SK-N-SH (cell line): ENCODE data around the gene TFCP2L1. TPM values are rescaled to one million over a fixed set of nuclear protein-coding genes. Genes with fewer than 3 reads are reported as not detected.

Experiments
- CTCF ChIA-PET: fragments of 300-600, 350-600 bp; formaldehyde crosslinking; extraction: SDS; loops from one replicate; lab custom pipeline; 2021; lab: Yijun Ruan, JAX
- POLR2A ChIA-PET: fragments of 350-600 bp; sonication (Branson Sonifier 250); formaldehyde crosslinking; extraction: SDS; loops from one replicate; lab custom pipeline; 2020; ENCODE audit warnings: antibody characterized with exemption, inconsistent platforms; lab: Yijun Ruan, JAX
- DNase-seq: peaks from one replicate; pipeline ENCODE4 v3.0.0; 2012
- H2AFZ ChIP-seq: fragments of 200-600 bp; sonication (generic); 2 replicates; pipeline ENCODE4 v1.8.1; 2016; ENCODE audit warnings: antibody characterized with exemption, mild to moderate bottlenecking, low read depth
- H3F3A ChIP-seq: fragments of 200-600 bp; sonication (generic); replicated peaks from 2 replicates; pipeline ENCODE3; 2016; ENCODE audit warnings: antibody characterized with exemption, mild to moderate bottlenecking; ENCODE audit not compliant: insufficient read depth
- H3K27ac ChIP-seq, 2 experiments: fragments of 200-500 bp in 1 of 2; fragments of 200-600 bp in 1 of 2; sonication (Bioruptor generic) in 1 of 2; sonication (generic), shearing (Covaris generic) in 1 of 2; 2 replicates each; pipeline versions ENCODE4 v1.5.1 to v1.6.1; 2014 to 2016; ENCODE audit warnings: low read depth in 2 of 2, inconsistent platforms in 1 of 2, low read length in 1 of 2, mild to moderate bottlenecking in 1 of 2, mixed read lengths in 1 of 2
- H3K27me3 ChIP-seq: fragments of 200-600 bp; sonication (generic), shearing (Covaris generic); 2 replicates; pipeline ENCODE4 v1.6.1; 2016; ENCODE audit warnings: mixed run types; ENCODE audit not compliant: insufficient read depth
- H3K36me3 ChIP-seq, 2 experiments: fragments of 200-500 bp in 1 of 2; fragments of 200-600 bp in 1 of 2; sonication (Bioruptor generic) in 1 of 2; sonication (generic) in 1 of 2; replicated peaks in 1 of 2; 2 replicates each; pipeline versions ENCODE3 to v1.5.1; 2014 to 2016; ENCODE audit warnings: low read length in 1 of 2, mild to moderate bottlenecking in 1 of 2; ENCODE audit not compliant: insufficient read depth in 2 of 2, control insufficient read depth in 1 of 2
- H3K4me1 ChIP-seq, 2 experiments: fragments of 200-500 bp in 1 of 2; fragments of 200-600 bp in 1 of 2; sonication (Bioruptor generic) in 1 of 2; sonication (generic), shearing (Covaris generic) in 1 of 2; 2 replicates each; pipeline versions ENCODE4 v1.5.1 to v1.6.1; 2014 to 2016; ENCODE audit warnings: low read depth in 1 of 2, low read length in 1 of 2, mixed run types in 1 of 2; ENCODE audit not compliant: insufficient read depth in 2 of 2, control insufficient read depth in 1 of 2
- H3K4me2 ChIP-seq: fragments of 200-600 bp; sonication (generic), shearing (Covaris generic); 2 replicates; pipeline ENCODE4 v1.6.1; 2017; ENCODE audit warnings: mixed run types
- H3K4me3 ChIP-seq, 2 experiments: fragments of 200-500 bp in 1 of 2; fragments of 200-600 bp in 1 of 2; sonication (Bioruptor generic) in 1 of 2; sonication (generic), shearing (Covaris generic) in 1 of 2; 2 replicates each; pipeline versions ENCODE4 v1.5.1 to v1.8.1; 2014 to 2016; ENCODE audit warnings: low read depth in 2 of 2, inconsistent platforms in 1 of 2, low read length in 1 of 2, mild to moderate bottlenecking in 1 of 2, mixed read lengths in 1 of 2, moderate library complexity in 1 of 2
- H3K79me2 ChIP-seq: fragments of 200-600 bp; sonication (generic); 2 replicates; pipeline ENCODE4 v1.8.1; 2017; ENCODE audit warnings: mild to moderate bottlenecking; ENCODE audit not compliant: insufficient read depth
- H3K9ac ChIP-seq: fragments of 200-600 bp; sonication (generic); 2 replicates; pipeline ENCODE4 v1.6.1; 2017; ENCODE audit warnings: mixed run types
- H3K9me2 ChIP-seq: fragments of 200-600 bp; sonication (generic); 2 replicates; pipeline ENCODE4 v1.6.1; 2017; ENCODE audit warnings: mixed run types
- H3K9me3 ChIP-seq: fragments of 200-600 bp; sonication (generic); 2 replicates; pipeline ENCODE4 v1.6.1; 2017; ENCODE audit warnings: mixed run types, mild to moderate bottlenecking, moderate library complexity
- H4K20me1 ChIP-seq: fragments of 200-600 bp; sonication (generic); 2 replicates; pipeline ENCODE4 v1.6.1; 2017; ENCODE audit warnings: mild to moderate bottlenecking, mixed run types; ENCODE audit not compliant: insufficient read depth
- CHD2 ChIP-seq: fragments of 150-350 bp; IDR thresholded peaks from 2 replicates; pipeline ENCODE4 v1.6.1; 2018; ENCODE audit warnings: low read length; ENCODE audit not compliant: partially characterized antibody
- ELF1 ChIP-seq: IDR thresholded peaks from 2 replicates; pipeline ENCODE4 v1.4.0; 2012
- EP300 ChIP-seq, 2 experiments: IDR thresholded peaks; 2 replicates each; pipeline versions ENCODE4 v1.4.0 to v1.6.1; 2012; ENCODE audit warnings: borderline replicate concordance in 1 of 2, low read depth in 1 of 2, low read length in 1 of 2
- EZH2phosphoT487 ChIP-seq: fragments of 200-600 bp; sonication (generic); IDR thresholded peaks from 2 replicates; pipeline ENCODE4 v1.6.1; 2017; ENCODE audit warnings: low read depth, mixed run types, mild to moderate bottlenecking, antibody characterized with exemption, moderate library complexity, borderline replicate concordance
- FOSL2 ChIP-seq: IDR thresholded peaks from 2 replicates; pipeline ENCODE4 v1.4.0; 2012; ENCODE audit warnings: low read depth, mild to moderate bottlenecking, moderate library complexity, borderline replicate concordance
- FOXJ3 ChIP-seq: sonication (generic); formaldehyde crosslinking; IDR thresholded peaks from 2 replicates; pipeline ENCODE4 v1.5.1; 2020; ENCODE audit warnings: mild to moderate bottlenecking, missing genetic modification reagents
- GATA2 ChIP-seq: sonication (generic); formaldehyde crosslinking; IDR thresholded peaks from 2 replicates; pipeline ENCODE4 v1.5.0; 2020; ENCODE audit warnings: mild to moderate bottlenecking, missing genetic modification reagents
- MEF2A ChIP-seq: IDR thresholded peaks from 2 replicates; pipeline ENCODE4 v1.4.0; 2012; ENCODE audit warnings: low read depth, borderline replicate concordance
- MXI1 ChIP-seq: IDR thresholded peaks from 2 replicates; pipeline ENCODE4 v1.6.1; 2012; ENCODE audit warnings: mild to moderate bottlenecking, low read depth, low read length, improper control_type of control experiment
- NFIC ChIP-seq: IDR thresholded peaks from 2 replicates; pipeline ENCODE4 v1.4.0; 2012; ENCODE audit warnings: borderline replicate concordance
- NRF1 ChIP-seq: IDR thresholded peaks from 2 replicates; pipeline ENCODE4 v1.6.1; 2012; ENCODE audit warnings: low read depth, mild to moderate bottlenecking, low read length
- RAD21 ChIP-seq: IDR thresholded peaks from 2 replicates; pipeline ENCODE4 v1.6.1; 2012; ENCODE audit warnings: mild to moderate bottlenecking, low read length
- RCOR1 ChIP-seq: fragments of 150-350 bp; IDR thresholded peaks from 2 replicates; pipeline ENCODE4 v1.6.1; 2017; ENCODE audit warnings: antibody characterized with exemption, low read length
- RFX5 ChIP-seq: IDR thresholded peaks from 2 replicates; pipeline ENCODE4 v1.6.1; 2012; ENCODE audit warnings: mild to moderate bottlenecking, improper control_type of control experiment, low read length
- SIN3A ChIP-seq: IDR thresholded peaks from 2 replicates; pipeline ENCODE4 v1.6.1; 2012; ENCODE audit warnings: low read depth, mild to moderate bottlenecking, low read length, moderate library complexity, borderline replicate concordance
- SMC3 ChIP-seq: IDR thresholded peaks from 2 replicates; pipeline ENCODE4 v1.6.1; 2012; ENCODE audit warnings: low read depth, low read length, improper control_type of control experiment
- YY1 ChIP-seq: IDR thresholded peaks from 2 replicates; pipeline ENCODE4 v1.4.0; 2012; ENCODE audit warnings: low read depth, mild to moderate bottlenecking
- ZBTB33 ChIP-seq: IDR thresholded peaks from 2 replicates; pipeline ENCODE4 v1.4.0; 2012; ENCODE audit warnings: low read depth, borderline replicate concordance
- WGBS: methylation state at CpG from one replicate; pipeline ENCODE4 v1.1.6; 2017; ENCODE audit warnings: low lambda C conversion rate; 5-methylcytosine and 5-hydroxymethylcytosine counted together
- polyA plus RNA-seq, 3 experiments: library from polyadenylated mRNA; depleted of rRNA; stranded (reverse); fragments of >200 nt; gene quantifications; 2 replicates each; pipeline ENCODE4 v1.2.3, GENCODE V29; 2012
- TF ChIP-seq, protein P1 (sequence below): fragments of 150-350 bp; IDR thresholded peaks from 2 replicates; pipeline ENCODE4 v1.6.1; 2016; ENCODE audit warnings: mild to moderate bottlenecking, low read depth, low read length
- TF ChIP-seq, protein P2 (sequence below): IDR thresholded peaks from 2 replicates; pipeline ENCODE4 v1.4.0; 2012; ENCODE audit warnings: low read depth, borderline replicate concordance
- TF ChIP-seq, protein P3 (sequence below): fragments of 200-600 bp; sonication (generic); IDR thresholded peaks from 2 replicates; pipeline ENCODE4 v1.6.1; 2017; ENCODE audit warnings: antibody characterized with exemption, mild to moderate bottlenecking, moderate library complexity
- TF ChIP-seq, protein P4 (sequence below): IDR thresholded peaks from 2 replicates; pipeline ENCODE4; 2012

TFCP2L1 gene
- polyA plus RNA-seq, 1 of the 3 experiments (the other 2 are of a cell fraction) = not detected

GRCh38 chr2:121253674-121254240 lies 31.2 kb downstream of the TFCP2L1 start:
- ChIA-PET POLR2A (no interaction called here), CTCF (no interaction called here)
- H3K9me2 ChIP-seq = no peaks in the 10 kb centered on the region
- no peaks in the 10 kb centered on the region for H3K36me3 ChIP-seq
- no peak overlapping the region for H3K9ac ChIP-seq
- no peak overlapping the region for H3K4me3 ChIP-seq
- no peaks in the 10 kb centered on the region for H3K79me2 ChIP-seq
- 68% methylated on average over 13 of the region's 13 CpGs for WGBS
- no peak overlapping the region for H2AFZ ChIP-seq
- H3K27me3 ChIP-seq = no peaks in the 10 kb centered on the region
- no peaks in the 10 kb centered on the region for H3K9me3 ChIP-seq
- TF ChIP-seq ZBTB33 = no peak
- TF ChIP-seq NRF1 = no peak
- TF ChIP-seq, protein P1, sequence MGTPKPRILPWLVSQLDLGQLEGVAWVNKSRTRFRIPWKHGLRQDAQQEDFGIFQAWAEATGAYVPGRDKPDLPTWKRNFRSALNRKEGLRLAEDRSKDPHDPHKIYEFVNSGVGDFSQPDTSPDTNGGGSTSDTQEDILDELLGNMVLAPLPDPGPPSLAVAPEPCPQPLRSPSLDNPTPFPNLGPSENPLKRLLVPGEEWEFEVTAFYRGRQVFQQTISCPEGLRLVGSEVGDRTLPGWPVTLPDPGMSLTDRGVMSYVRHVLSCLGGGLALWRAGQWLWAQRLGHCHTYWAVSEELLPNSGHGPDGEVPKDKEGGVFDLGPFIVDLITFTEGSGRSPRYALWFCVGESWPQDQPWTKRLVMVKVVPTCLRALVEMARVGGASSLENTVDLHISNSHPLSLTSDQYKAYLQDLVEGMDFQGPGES = no peak
- no peak for TF ChIP-seq RCOR1
- TF ChIP-seq FOSL2 = no peak
- TF ChIP-seq MXI1 = no peak
- TF ChIP-seq RAD21 = no peak
- TF ChIP-seq ELF1 = no peak
- no peak for TF ChIP-seq GATA2
- TF ChIP-seq MEF2A = no peak
- no peak for TF ChIP-seq NFIC
- TF ChIP-seq EP300 (IDR thresholded peaks at IDR 0.05; ENCODE audit: borderline replicate concordance in 1 of 2, low read depth in 1 of 2, low read length in 1 of 2) = no peak
- TF ChIP-seq, protein P2, sequence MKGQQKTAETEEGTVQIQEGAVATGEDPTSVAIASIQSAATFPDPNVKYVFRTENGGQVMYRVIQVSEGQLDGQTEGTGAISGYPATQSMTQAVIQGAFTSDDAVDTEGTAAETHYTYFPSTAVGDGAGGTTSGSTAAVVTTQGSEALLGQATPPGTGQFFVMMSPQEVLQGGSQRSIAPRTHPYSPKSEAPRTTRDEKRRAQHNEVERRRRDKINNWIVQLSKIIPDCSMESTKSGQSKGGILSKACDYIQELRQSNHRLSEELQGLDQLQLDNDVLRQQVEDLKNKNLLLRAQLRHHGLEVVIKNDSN = no peak
- DNase-seq = no peak
- no peak overlapping the region for H3K27ac ChIP-seq
- H3F3A ChIP-seq = no peaks in the 10 kb centered on the region
- H4K20me1 ChIP-seq = no peaks in the 10 kb centered on the region
- no peaks in the 10 kb centered on the region for H3K4me1 ChIP-seq
- no peak overlapping the region for H3K4me2 ChIP-seq

DNA sequence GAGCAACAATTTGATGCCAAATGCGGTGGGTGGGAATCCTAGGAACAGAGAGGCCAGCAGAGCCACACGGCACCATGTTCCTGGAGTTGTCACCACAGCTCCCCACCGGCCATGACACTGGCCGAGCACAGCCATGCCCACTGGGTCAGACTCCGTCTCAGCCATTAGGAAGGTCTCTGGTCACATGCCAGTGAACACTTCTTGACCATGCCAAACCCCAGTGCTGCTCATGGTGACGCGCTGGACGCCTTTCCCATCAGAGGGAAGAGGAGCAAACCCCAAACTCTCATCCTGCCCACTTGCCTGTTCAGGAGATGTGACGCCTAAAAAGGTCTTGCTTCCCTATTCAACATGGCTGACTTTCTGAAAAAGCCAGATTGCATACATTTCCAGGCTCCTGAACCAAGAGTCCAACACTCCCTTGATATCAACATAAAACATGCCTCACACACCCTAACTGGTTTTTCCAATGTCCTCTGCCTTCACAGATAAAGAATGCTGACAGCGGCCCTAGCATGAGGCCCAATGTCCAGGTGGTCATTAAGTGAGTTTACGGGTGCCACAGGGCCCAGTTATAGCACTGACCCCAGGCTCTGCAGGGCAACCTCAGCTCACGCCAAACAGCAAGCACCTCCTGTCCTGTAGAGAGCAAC lies 31.9 kb downstream of the TFCP2L1 start:
- Histone ChIP-seq H3K9me3 (no peaks in the 10 kb centered on the region), H3K27ac (no peak overlapping the region), H2AFZ (no peak overlapping the region), H3K79me2 (no peaks in the 10 kb centered on the region), H3K9me2 (no peaks in the 10 kb centered on the region), H3K27me3 (peaks cover under 1% of the 10 kb centered on the region; the same call in 1 of the 2 replicates), H3K36me3 (no peaks in the 10 kb centered on the region), H3F3A (no peaks in the 10 kb centered on the region), H3K4me3 (no peak overlapping the region), H4K20me1 (no peaks in the 10 kb centered on the region), H3K9ac (no peak overlapping the region), H3K4me1 (no peaks in the 10 kb centered on the region), H3K4me2 (no peak overlapping the region)
- 62% methylated on average over 12 of the region's 12 CpGs for WGBS
- ChIA-PET CTCF (no interaction called here), POLR2A (no interaction called here)
- no peak for DNase-seq
- TF ChIP-seq, protein P3, sequence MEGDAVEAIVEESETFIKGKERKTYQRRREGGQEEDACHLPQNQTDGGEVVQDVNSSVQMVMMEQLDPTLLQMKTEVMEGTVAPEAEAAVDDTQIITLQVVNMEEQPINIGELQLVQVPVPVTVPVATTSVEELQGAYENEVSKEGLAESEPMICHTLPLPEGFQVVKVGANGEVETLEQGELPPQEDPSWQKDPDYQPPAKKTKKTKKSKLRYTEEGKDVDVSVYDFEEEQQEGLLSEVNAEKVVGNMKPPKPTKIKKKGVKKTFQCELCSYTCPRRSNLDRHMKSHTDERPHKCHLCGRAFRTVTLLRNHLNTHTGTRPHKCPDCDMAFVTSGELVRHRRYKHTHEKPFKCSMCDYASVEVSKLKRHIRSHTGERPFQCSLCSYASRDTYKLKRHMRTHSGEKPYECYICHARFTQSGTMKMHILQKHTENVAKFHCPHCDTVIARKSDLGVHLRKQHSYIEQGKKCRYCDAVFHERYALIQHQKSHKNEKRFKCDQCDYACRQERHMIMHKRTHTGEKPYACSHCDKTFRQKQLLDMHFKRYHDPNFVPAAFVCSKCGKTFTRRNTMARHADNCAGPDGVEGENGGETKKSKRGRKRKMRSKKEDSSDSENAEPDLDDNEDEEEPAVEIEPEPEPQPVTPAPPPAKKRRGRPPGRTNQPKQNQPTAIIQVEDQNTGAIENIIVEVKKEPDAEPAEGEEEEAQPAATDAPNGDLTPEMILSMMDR = no peak
- TF ChIP-seq, protein P4, sequence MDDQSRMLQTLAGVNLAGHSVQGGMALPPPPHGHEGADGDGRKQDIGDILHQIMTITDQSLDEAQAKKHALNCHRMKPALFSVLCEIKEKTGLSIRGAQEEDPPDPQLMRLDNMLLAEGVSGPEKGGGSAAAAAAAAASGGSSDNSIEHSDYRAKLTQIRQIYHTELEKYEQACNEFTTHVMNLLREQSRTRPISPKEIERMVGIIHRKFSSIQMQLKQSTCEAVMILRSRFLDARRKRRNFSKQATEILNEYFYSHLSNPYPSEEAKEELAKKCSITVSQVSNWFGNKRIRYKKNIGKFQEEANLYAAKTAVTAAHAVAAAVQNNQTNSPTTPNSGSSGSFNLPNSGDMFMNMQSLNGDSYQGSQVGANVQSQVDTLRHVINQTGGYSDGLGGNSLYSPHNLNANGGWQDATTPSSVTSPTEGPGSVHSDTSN = no peak
- TF ChIP-seq GATA2 = no peak
- no peak for TF ChIP-seq SIN3A
- TF ChIP-seq SMC3 = no peak
- no peak for TF ChIP-seq YY1
- no peak for TF ChIP-seq RFX5
- no peak for TF ChIP-seq FOXJ3 (CRISPR knock-in tag)
- no peak for TF ChIP-seq EZH2phosphoT487
- TF ChIP-seq CHD2 = no peak
- no peak for TF ChIP-seq EP300 (IDR thresholded peaks at IDR 0.05; ENCODE audit: borderline replicate concordance in 1 of 2, low read depth in 1 of 2, low read length in 1 of 2)
